Dedifferentiated amniotic fluid mesenchymal stem cell (primary cell): Measurements from ENCODE around the gene GRID1.
"Not testable (repeated sequence)": the region's sequence is repeated elsewhere in the genome, so short reads cannot be mapped to it uniquely, and the experiment has no call there.

Source experiments
- DNase-seq: peaks from one replicate; pipeline ENCODE4 v3.0.0-alpha.2; 2016; ENCODE audit errors: extremely low spot score

GRID1 gene

GRCh38 chr10:86107611-86108310 lies 258.8 kb downstream of the GRID1 start:
- DNase-seq, result not testable (repeated sequence)

- no peak for DNase-seq
Observed at GRCh38 chr10:86107131-86107530, 259.5 kb downstream of the GRID1 start.

GRCh38 chr10:86106616-86107015 lies 260.0 kb downstream of the GRID1 start:
- DNase-seq, result no peak

GRCh38 chr10:86105640-86106039 lies 261.0 kb downstream of the GRID1 start:
- no peak for DNase-seq

GRCh38 chr10:86105181-86105580 lies 261.4 kb downstream of the GRID1 start:
- DNase-seq, result no peak

GRCh38 chr10:86104611-86105145 lies 261.9 kb downstream of the GRID1 start:
- no peak for DNase-seq

- no peak for DNase-seq
Observed at GRCh38 chr10:86104156-86104555, 262.4 kb downstream of the GRID1 start.

- DNase-seq, result no peak
Observed at GRCh38 chr10:86103391-86104101, 263.0 kb downstream of the GRID1 start.

GRCh38 chr10:86102451-86102850 lies 264.1 kb downstream of the GRID1 start:
- no peak for DNase-seq

- no peak for DNase-seq
Observed at GRCh38 chr10:86102031-86102430, 264.6 kb downstream of the GRID1 start.

GRCh38 chr10:86100581-86101061 lies 266.0 kb downstream of the GRID1 start:
- no peak for DNase-seq

GRCh38 chr10:86099542-86100334 lies 266.9 kb downstream of the GRID1 start:
- no peak for DNase-seq

- DNase-seq, result no peak
Observed at GRCh38 chr10:86098187-86098881, 268.3 kb downstream of the GRID1 start.

- not testable (repeated sequence) for DNase-seq
Observed at GRCh38 chr10:86095061-86095460, 271.5 kb downstream of the GRID1 start.

GRCh38 chr10:86092311-86092710 lies 274.3 kb downstream of the GRID1 start:
- not testable (repeated sequence) for DNase-seq

- no peak for DNase-seq
Observed at GRCh38 chr10:86091216-86091615, 275.4 kb downstream of the GRID1 start.

- no peak for DNase-seq
Observed at GRCh38 chr10:86090807-86091206, 275.8 kb downstream of the GRID1 start.

GRCh38 chr10:86087716-86088115 lies 278.9 kb downstream of the GRID1 start:
- no peak for DNase-seq

- DNase-seq, result no peak
Observed at GRCh38 chr10:86086418-86086817, 280.2 kb downstream of the GRID1 start.

- DNase-seq, result no peak
Observed at GRCh38 chr10:86085686-86086085, 280.9 kb downstream of the GRID1 start.

- no peak for DNase-seq
Observed at GRCh38 chr10:86085136-86085535, 281.5 kb downstream of the GRID1 start.

- no peak for DNase-seq
Observed at GRCh38 chr10:86084585-86084984, 282.0 kb downstream of the GRID1 start.
